Fibroblast of villous mesenchyme (primary cell): ENCODE results near the gene PTPRN2. TPM values are rescaled to one million over a fixed set of nuclear protein-coding genes. Genes with fewer than 3 reads are reported as not detected.
"Not testable (repeated sequence)": the region's sequence is repeated elsewhere in the genome, so short reads cannot be mapped to it uniquely, and the experiment has no call there.

Experiments used
- DNase-seq: peaks from one replicate; pipeline ENCODE4 v3.0.0-alpha.2; 2010; ENCODE audit warnings: low read depth
- H3K4me3 ChIP-seq: 2 replicates; pipeline ENCODE4 v1.5.1; 2011; ENCODE audit warnings: low read depth, mild to moderate bottlenecking, low read length
- total RNA-seq: library from RNA; depleted of rRNA; stranded (reverse); fragments of >200 nt; gene quantifications from 2 replicates; pipeline ENCODE4 v1.2.3, GENCODE V29; 2012
- TF ChIP-seq, protein P1 (sequence below): IDR thresholded peaks from 2 replicates; pipeline ENCODE4 v1.5.1; 2012; ENCODE audit warnings: low read depth, mild to moderate bottlenecking, low read length; ENCODE audit not compliant: insufficient read depth

PTPRN2 gene
- total RNA-seq, 1 donor = not detected

DNA sequence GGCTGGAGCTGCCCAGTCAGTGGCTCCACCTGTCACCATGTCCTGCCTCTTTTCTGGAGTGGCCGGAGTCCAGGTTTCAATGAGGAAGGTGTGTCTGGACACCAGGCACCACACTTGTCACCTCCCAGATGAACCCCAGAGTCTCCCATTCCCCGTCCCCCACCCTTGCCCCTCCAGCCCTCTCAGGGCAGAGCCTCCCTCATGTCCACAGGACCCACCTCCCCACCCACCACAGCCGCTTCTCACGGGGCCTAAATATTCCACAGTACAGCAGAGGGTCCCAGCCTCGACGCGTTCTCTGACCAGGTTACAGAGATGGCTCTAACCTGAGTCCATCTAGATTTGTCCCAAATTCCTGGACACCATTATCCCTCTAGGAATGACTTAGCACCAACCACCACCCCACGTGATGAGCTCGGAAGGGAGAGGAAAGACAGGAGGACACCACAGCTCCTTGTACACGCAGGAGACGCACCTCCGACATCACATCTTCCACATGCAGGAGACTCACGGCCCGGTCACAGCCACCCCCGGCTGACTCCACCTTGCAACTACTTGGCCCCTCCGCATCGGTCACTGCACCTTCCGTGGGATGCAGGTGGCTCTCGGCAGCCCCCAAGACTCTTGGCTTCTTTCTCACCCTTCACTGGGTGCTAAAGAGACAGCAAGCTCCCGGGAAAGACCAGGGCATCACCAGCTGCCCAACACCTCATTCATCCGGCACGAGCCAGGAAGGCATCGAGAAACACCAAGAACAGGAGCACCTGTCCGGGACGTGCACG, 690.7 kb downstream of the PTPRN2 start:
- H3K4me3 ChIP-seq = no peak overlapping the region
- TF ChIP-seq, protein P1, sequence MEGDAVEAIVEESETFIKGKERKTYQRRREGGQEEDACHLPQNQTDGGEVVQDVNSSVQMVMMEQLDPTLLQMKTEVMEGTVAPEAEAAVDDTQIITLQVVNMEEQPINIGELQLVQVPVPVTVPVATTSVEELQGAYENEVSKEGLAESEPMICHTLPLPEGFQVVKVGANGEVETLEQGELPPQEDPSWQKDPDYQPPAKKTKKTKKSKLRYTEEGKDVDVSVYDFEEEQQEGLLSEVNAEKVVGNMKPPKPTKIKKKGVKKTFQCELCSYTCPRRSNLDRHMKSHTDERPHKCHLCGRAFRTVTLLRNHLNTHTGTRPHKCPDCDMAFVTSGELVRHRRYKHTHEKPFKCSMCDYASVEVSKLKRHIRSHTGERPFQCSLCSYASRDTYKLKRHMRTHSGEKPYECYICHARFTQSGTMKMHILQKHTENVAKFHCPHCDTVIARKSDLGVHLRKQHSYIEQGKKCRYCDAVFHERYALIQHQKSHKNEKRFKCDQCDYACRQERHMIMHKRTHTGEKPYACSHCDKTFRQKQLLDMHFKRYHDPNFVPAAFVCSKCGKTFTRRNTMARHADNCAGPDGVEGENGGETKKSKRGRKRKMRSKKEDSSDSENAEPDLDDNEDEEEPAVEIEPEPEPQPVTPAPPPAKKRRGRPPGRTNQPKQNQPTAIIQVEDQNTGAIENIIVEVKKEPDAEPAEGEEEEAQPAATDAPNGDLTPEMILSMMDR = no peak
- DNase-seq = no peak

DNA sequence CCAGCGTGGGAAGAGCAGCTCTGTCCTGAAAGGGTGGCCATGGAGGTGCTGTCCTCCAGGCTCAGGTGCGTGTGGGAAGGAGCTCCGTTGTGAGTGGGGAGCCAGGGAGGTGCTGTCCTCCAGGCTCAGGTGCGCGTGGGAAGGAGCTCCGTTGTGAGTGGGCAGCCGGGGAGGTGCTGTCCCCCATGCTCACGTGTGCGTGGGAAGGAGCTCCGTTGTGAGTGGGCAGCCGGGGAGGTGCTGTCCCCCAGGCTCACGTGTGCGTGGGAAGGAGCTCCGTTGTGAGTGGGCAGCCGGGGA, 691.3 kb downstream of the PTPRN2 start:
- not testable (repeated sequence) for H3K4me3 ChIP-seq, DNase-seq

DNA sequence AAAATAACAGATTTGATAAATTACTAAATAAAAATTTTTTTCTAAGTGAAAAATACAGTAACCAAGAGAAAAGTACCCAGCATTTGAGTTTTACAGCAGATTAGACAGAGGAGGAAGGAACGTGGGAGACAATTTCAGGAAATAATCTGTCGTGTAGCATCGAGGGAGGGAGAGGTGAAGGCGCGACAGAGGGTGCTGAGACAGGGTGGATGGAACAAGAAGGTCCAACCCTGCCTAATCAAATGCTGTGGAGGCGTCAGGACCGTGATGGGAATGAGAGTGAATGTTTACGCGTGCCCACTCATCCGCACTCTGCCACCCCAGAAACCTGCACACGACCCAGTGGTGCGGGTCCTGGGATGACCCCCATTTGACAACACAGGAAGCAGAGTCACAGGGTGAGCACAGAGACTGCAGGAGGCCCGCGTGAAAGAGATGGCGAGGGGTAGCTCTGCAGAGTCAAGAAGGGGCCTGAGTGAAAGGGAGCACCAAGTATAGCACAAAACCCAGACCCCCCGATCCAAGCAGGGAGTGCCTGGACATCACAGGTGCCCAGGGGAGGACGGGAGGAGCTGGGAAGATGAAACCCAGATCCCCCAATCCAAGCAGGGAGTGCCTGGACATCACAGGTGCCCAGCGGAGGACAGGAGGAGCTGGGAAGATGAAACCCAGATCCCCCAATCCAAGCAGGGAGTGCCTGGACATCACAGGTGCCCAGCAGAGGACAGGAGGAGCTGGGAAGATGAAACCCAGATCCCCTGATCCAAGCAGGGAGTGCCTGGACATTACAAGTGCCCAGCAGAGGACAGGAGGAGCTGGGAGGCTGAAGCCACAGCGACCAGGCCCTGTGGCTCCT, 691.9 kb downstream of the PTPRN2 start:
- DNase-seq = no peak
- TF ChIP-seq, protein P1 = no peak

GRCh38 chr7:157895098-157895497, 692.5 kb downstream of the PTPRN2 start:
- H3K4me3 ChIP-seq, DNase-seq: not testable (repeated sequence)

More for the DNA sequence above, 691.9 kb downstream of the PTPRN2 start:
- no peak overlapping the region for H3K4me3 ChIP-seq

- TF ChIP-seq, protein P1 = no peak
- H3K4me3 ChIP-seq = no peak overlapping the region
- no peak for DNase-seq
Observed at GRCh38 chr7:157893535-157894044, 694.0 kb downstream of the PTPRN2 start.

DNA sequence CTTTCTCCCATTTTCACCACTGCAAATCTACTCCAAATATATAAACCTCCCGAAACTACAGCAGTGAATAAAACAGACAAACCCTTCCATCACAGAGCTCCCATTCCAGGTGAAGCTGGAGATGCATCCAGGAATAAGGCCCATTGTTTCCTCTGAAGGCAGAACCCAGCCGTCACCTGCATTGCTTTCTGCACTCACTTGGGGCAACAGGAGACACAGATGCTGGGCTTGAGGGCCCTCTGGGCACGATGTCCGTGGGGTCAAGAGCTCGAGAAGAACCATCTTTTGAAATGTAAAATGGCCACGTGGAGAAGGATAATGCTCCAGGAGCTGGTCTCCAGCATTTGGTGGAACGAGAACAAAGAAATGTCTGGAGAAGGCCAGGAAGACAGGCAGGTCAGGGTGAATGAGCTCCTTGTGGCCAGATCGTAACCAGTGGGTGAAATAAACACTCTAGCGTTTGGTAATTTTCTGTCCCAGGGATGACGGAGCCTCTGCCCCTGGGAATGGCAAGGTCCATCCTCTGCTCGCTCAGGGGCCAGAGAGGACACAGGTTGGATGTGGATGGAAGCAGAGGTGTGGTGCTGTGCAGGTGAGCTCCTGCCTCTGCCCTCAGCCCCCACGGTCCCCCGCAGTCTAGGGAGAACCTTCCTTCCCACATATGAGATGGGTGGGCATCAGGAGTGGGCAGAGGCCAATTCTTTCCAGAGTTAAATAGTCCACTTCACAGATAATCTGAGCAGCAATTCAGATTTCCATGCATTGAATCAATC, 694.7 kb downstream of the PTPRN2 start:
- no peak for DNase-seq

GRCh38 chr7:157890921-157891401, 696.7 kb downstream of the PTPRN2 start:
- DNase-seq = no peak

More for the DNA sequence above, 694.7 kb downstream of the PTPRN2 start:
- H3K4me3 ChIP-seq = no peak overlapping the region
- TF ChIP-seq, protein P1 = no peak

More at GRCh38 chr7:157890921-157891401, 696.7 kb downstream of the PTPRN2 start:
- TF ChIP-seq, protein P1 = no peak
- H3K4me3 ChIP-seq = no peak overlapping the region
